K562 (cell line): ENCODE measurements around the gene AMH. TPM values are rescaled to one million over a fixed set of nuclear protein-coding genes. Genes with fewer than 3 reads are reported as not detected.

Source experiments
- ARID1B ChIP-seq: fragments of 450-650 bp; IDR thresholded peaks from 2 replicates; pipeline ENCODE4 v1.6.1; 2016; ENCODE audit warnings: antibody characterized with exemption, mild to moderate bottlenecking, inconsistent platforms
- PCBP2 ChIP-seq: fragments of 200-400 bp; formaldehyde crosslinking; IDR thresholded peaks from 2 replicates; pipeline ENCODE4 v1.6.1; 2018; ENCODE audit warnings: low read length, low read depth, mild to moderate bottlenecking, moderate library complexity; ENCODE audit not compliant: poor library complexity, severe bottlenecking
- TAF15 ChIP-seq: fragments of 200-400 bp; formaldehyde crosslinking; IDR thresholded peaks from 2 replicates; pipeline ENCODE4 v1.6.1; 2017; ENCODE audit warnings: mild to moderate bottlenecking, low read depth, low read length, moderate library complexity
- ZBTB34 ChIP-seq: fragments of 250-450 bp; sonication (Bioruptor Pico); IDR thresholded peaks from 2 replicates; pipeline ENCODE4 v1.8.0; 2021; ENCODE audit warnings: mild to moderate bottlenecking, moderate library complexity
- ZNF41 ChIP-seq: fragments of 250-450 bp; sonication (Bioruptor Pico); conservative IDR thresholded peaks from 2 replicates; pipeline ENCODE4 v1.4.0; 2020; ENCODE audit warnings: mild to moderate bottlenecking
- ZNF668 ChIP-seq: fragments of 250-450 bp; sonication (Bioruptor Pico); IDR thresholded peaks from 2 replicates; pipeline ENCODE4 v1.8.0; 2022; ENCODE audit warnings: mild to moderate bottlenecking, inconsistent platforms
- ZNF830 ChIP-seq: fragments of 250-450 bp; sonication (Bioruptor Pico); IDR thresholded peaks from 2 replicates; pipeline ENCODE4 v1.5.0; 2021; ENCODE audit warnings: mild to moderate bottlenecking
- polyA plus RNA-seq, 8 experiments: library from polyadenylated mRNA; depleted of rRNA in 4 of 8; stranded (reverse) in 5 of 8; unstranded in 3 of 8; fragments of >200 nt; fragmentation: Nextera tagmentation in 2 of 8; fragmentation: Illumina TruSeq in 1 of 8; extraction: Ambion mirVana in 2 of 8; extraction: Trizol in 1 of 8; gene quantifications; 2 replicates each; pipeline versions ENCODE4 v1.2.1 to v1.2.3, GENCODE V29; 2011 to 2014; ENCODE audit warnings: inconsistent platforms in 1 of 8, missing spikeins in 1 of 8
- total RNA-seq, 7 experiments: library from RNA; depleted of rRNA in 6 of 7; stranded (reverse); fragments of >200 nt in 6 of 7; fragmentation: Illumina TruSeq in 2 of 7; extraction: Trizol in 2 of 7; gene quantifications; 2 replicates each; pipeline versions ENCODE4 v1.2.1 to v1.2.3, GENCODE V29; 2011 to 2021; ENCODE audit warnings: low replicate concordance in 1 of 7

AMH gene
- total and polyA plus RNA-seq, 9 of the 15 experiments (the other 6 are each of a cell fraction or from before 2014, with no cell fraction given): 0.29 to 27.4 (median 2.6) TPM; not detected in 2

GRCh38 chr19:2249010-2249866 lies at the start of gene AMH (continued):
- TF ChIP-seq ZBTB34 (CRISPR knock-in tag) (no peak), ARID1B (no peak), ZNF668 (CRISPR knock-in tag) (no peak), ZNF41 (CRISPR knock-in tag) (no peak), TAF15 (no peak), PCBP2 (no peak), ZNF830 (CRISPR knock-in tag) (no peak)
